ENCODE data around the gene DVL1.
A peak's percentile ranks its signal among the peaks of the same experiment; 100 is the strongest.

DVL1 gene

DNA sequence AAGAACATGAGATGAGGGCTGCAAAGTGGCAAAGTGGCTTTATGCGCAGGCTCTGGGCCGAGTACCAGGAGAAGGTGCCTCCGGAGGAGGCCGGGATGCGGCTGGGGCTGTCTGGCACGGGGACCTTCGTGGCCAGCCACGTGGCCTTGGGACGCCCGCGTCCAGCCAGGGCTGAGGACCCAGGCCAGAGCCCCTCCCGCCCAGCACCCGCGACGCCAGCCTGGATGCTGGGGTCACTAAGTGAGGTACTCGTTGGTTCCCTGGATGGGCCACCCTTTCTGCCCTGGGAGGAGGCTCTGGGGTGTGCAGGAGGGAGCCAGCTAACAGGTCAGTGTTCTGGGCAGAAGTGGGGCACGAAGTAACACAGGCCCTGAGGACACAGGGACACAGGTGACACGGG lies 56.4 kb downstream of the DVL1 start:
- H3K27ac ChIP-seq (ENCODE audit: low read depth, low read length) = no peak overlapping the region
- H3K4me1 ChIP-seq (ENCODE audit: control insufficient read depth, low read depth, low read length) = no peaks in the 10 kb centered on the region
- no peak overlapping the region for H2AK5ac ChIP-seq (ENCODE audit: low read length)
- no peak overlapping the region for H2BK15ac ChIP-seq (replicated peaks; ENCODE audit: low read depth)
- no peak overlapping the region for H3K9ac ChIP-seq (ENCODE audit: low read length)
- H3K4me2 ChIP-seq (ENCODE audit: low read length) = no peak overlapping the region
- no peak overlapping the region for H3K23ac ChIP-seq (ENCODE audit: low read length)
- no peak for DNase-seq
- WGBS (ENCODE audit: extremely low coverage, insufficient coverage, low lambda C conversion rate) = no CpG with 5 or more reads among the region's 18 CpGs
- no peak overlapping the region for H2BK5ac ChIP-seq (ENCODE audit: low read length)
- no peak overlapping the region for H3K4me3 ChIP-seq (ENCODE audit: low read length)
- no peaks in the 10 kb centered on the region for H3K36me3 ChIP-seq (ENCODE audit: control insufficient read depth, insufficient read depth, low read length)
- no peaks in the 10 kb centered on the region for H3K79me2 ChIP-seq (ENCODE audit: control insufficient read depth, insufficient read depth, low read length)
- no peak overlapping the region for H2BK120ac ChIP-seq (ENCODE audit: low read depth, low read length)
- no peak overlapping the region for H3K56ac ChIP-seq (ENCODE audit: low read length)
- H3K79me1 ChIP-seq (ENCODE audit: low read length) = no peaks in the 10 kb centered on the region
- H3K27me3 ChIP-seq (ENCODE audit: insufficient read depth, low read length, poor library complexity) = no peaks in the 10 kb centered on the region
- no peak overlapping the region for H3K4ac ChIP-seq (ENCODE audit: low read depth, low read length)
- H3K18ac ChIP-seq (ENCODE audit: low read length) = no peak overlapping the region
- H4K5ac ChIP-seq (ENCODE audit: low read length) = no peak overlapping the region
- no peak overlapping the region for H4K8ac ChIP-seq (ENCODE audit: low read depth, low read length)

DNA sequence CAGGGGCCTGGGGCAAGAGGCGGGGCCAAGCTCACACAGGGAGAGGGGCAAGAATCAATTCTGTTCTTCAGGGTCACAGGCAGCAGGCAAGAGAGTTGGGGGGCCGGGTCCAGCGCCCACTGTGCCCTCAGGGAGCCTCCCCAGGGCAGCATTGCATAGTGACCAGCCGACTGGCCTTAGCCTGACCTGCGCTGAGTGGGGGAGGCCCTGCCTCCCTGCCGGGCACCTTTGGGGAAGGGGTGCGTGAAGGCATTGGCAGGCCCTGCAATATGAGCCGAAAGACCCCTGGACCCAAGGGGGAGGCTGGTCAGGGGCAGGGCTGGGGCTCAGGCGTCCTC lies 56.8 kb downstream of the DVL1 start:
- Histone ChIP-seq H2BK5ac (ENCODE audit: low read length) (no peak overlapping the region), H3K18ac (ENCODE audit: low read length) (no peak overlapping the region), H3K4me1 (ENCODE audit: control insufficient read depth, low read depth, low read length) (no peaks in the 10 kb centered on the region), H2AK5ac (ENCODE audit: low read length) (no peak overlapping the region), H3K9ac (ENCODE audit: low read length) (no peak overlapping the region), H3K4ac (ENCODE audit: low read depth, low read length) (no peak overlapping the region), H3K79me2 (ENCODE audit: control insufficient read depth, insufficient read depth, low read length) (no peaks in the 10 kb centered on the region), H3K23ac (ENCODE audit: low read length) (no peak overlapping the region), H2BK15ac (replicated peaks; ENCODE audit: low read depth) (no peak overlapping the region), H4K8ac (ENCODE audit: low read depth, low read length) (no peak overlapping the region), H2BK120ac (ENCODE audit: low read depth, low read length) (no peak overlapping the region), H3K27ac (ENCODE audit: low read depth, low read length) (no peak overlapping the region), H3K4me2 (ENCODE audit: low read length) (no peak overlapping the region), H3K79me1 (ENCODE audit: low read length) (no peaks in the 10 kb centered on the region), H3K4me3 (ENCODE audit: low read length) (no peak overlapping the region), H3K56ac (ENCODE audit: low read length) (no peak overlapping the region), H4K5ac (ENCODE audit: low read length) (no peak overlapping the region), H3K36me3 (ENCODE audit: control insufficient read depth, insufficient read depth, low read length) (no peaks in the 10 kb centered on the region), H3K27me3 (ENCODE audit: insufficient read depth, low read length, poor library complexity) (no peaks in the 10 kb centered on the region)
- no CpG with 5 or more reads among the region's 9 CpGs for WGBS (ENCODE audit: extremely low coverage, insufficient coverage, low lambda C conversion rate)
- DNase-seq = no peak

DNA sequence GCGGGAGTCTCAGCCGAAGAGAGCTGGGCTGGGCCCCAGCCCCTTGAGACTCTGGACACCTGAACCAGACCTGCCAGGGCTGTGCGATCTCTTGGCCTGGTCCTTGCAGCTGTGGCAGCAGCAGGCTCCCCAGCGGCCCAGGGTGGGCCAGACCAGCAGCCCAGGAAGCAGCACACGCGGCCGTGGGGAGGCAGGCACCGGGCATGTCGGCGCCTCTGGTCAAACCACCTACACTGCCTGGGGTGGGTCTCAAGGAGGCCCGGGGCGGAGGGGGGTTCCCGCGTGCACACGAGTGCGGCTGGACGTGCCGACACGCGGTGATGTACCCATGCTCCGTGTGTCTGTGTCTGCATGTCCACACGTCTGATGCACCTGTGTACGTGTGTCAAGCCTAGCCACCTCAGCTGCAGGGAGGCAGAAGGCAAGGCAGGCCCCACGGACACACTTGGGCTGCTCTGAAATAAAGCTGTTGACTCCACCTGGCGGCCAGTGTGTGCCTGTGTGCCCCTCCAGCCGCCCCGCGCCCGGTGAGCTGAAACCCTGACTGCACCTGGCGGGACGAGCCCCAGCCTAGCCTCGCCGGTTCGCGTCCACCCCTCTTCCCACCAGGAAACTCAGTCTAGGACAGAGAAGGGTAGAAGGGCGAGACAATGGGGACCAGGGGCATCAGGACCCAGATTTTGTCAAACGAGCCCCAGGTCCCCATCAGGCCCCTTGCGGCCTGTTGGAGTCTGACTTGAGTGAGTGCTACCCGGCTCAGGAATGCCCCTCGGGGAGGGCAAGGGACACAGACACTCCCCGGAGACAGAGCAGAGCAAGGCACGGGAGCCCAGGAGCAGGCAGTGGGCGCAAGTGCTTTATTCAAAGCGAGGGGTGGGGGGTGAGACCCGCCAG lies 57.4 kb downstream of the DVL1 start:
- no peak overlapping the region for H2BK5ac ChIP-seq (ENCODE audit: low read length)
- no peak overlapping the region for H3K23ac ChIP-seq (ENCODE audit: low read length)
- no peaks in the 10 kb centered on the region for H3K4me1 ChIP-seq (ENCODE audit: control insufficient read depth, low read depth, low read length)
- no peak overlapping the region for H3K18ac ChIP-seq (ENCODE audit: low read length)
- H3K27ac ChIP-seq (ENCODE audit: low read depth, low read length) = no peak overlapping the region
- DNase-seq = peak; percentile 79
- no peaks in the 10 kb centered on the region for H3K27me3 ChIP-seq (ENCODE audit: insufficient read depth, low read length, poor library complexity)
- WGBS (ENCODE audit: extremely low coverage, insufficient coverage, low lambda C conversion rate) = no CpG with 5 or more reads among the region's 45 CpGs
- no peaks in the 10 kb centered on the region for H3K79me1 ChIP-seq (ENCODE audit: low read length)
- H4K8ac ChIP-seq (ENCODE audit: low read depth, low read length) = no peak overlapping the region
- no peak overlapping the region for H3K9ac ChIP-seq (ENCODE audit: low read length)
- H4K5ac ChIP-seq (ENCODE audit: low read length) = no peak overlapping the region
- no peak overlapping the region for H3K4me2 ChIP-seq (ENCODE audit: low read length)
- no peak overlapping the region for H3K56ac ChIP-seq (ENCODE audit: low read length)
- H3K79me2 ChIP-seq (ENCODE audit: control insufficient read depth, insufficient read depth, low read length) = no peaks in the 10 kb centered on the region
- no peak overlapping the region for H2AK5ac ChIP-seq (ENCODE audit: low read length)
- no peak overlapping the region for H3K4ac ChIP-seq (ENCODE audit: low read depth, low read length)
- H3K4me3 ChIP-seq (ENCODE audit: low read length) = no peak overlapping the region
- H2BK120ac ChIP-seq (ENCODE audit: low read depth, low read length) = no peak overlapping the region
- no peak overlapping the region for H2BK15ac ChIP-seq (replicated peaks; ENCODE audit: low read depth)
- no peaks in the 10 kb centered on the region for H3K36me3 ChIP-seq (ENCODE audit: control insufficient read depth, insufficient read depth, low read length)

DNA sequence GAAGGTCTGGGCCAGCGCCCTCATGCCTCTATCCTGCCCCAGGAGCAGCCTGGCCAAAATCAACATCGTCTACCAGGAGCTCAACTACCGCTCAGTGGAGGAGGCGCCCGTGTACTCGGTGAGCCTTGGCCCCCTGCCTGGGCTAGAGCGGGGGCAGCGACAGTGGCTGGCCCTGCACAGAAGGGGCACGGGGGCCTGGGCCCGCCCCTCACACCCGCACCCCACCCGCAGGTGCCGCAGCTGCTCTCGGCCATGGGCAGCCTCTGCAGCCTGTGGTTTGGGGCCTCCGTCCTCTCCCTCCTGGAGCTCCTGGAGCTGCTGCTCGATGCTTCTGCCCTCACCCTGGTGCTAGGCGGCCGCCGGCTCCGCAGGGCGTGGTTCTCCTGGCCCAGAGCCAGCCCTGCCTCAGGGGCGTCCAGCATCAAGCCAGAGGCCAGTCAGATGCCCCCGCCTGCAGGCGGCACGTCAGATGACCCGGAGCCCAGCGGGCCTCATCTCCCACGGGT lies 58.1 kb downstream of the DVL1 start:
- WGBS (ENCODE audit: extremely low coverage, insufficient coverage, low lambda C conversion rate) = no CpG with 5 or more reads among the region's 28 CpGs
- H3K36me3 ChIP-seq (ENCODE audit: control insufficient read depth, insufficient read depth, low read length) = no peaks in the 10 kb centered on the region
- H3K56ac ChIP-seq (ENCODE audit: low read length) = no peak overlapping the region
- H3K4me3 ChIP-seq (ENCODE audit: low read length) = no peak overlapping the region
- no peak overlapping the region for H4K8ac ChIP-seq (ENCODE audit: low read depth, low read length)
- no peaks in the 10 kb centered on the region for H3K27me3 ChIP-seq (ENCODE audit: insufficient read depth, low read length, poor library complexity)
- no peak overlapping the region for H3K18ac ChIP-seq (ENCODE audit: low read length)
- DNase-seq = no peak
- no peak overlapping the region for H3K27ac ChIP-seq (ENCODE audit: low read depth, low read length)
- H3K23ac ChIP-seq (ENCODE audit: low read length) = no peak overlapping the region
- H3K79me2 ChIP-seq (ENCODE audit: control insufficient read depth, insufficient read depth, low read length) = no peaks in the 10 kb centered on the region
- H2BK5ac ChIP-seq (ENCODE audit: low read length) = no peak overlapping the region
- no peak overlapping the region for H2BK15ac ChIP-seq (replicated peaks; ENCODE audit: low read depth)
- no peak overlapping the region for H3K9ac ChIP-seq (ENCODE audit: low read length)
- no peak overlapping the region for H3K4me2 ChIP-seq (ENCODE audit: low read length)
- no peak overlapping the region for H4K5ac ChIP-seq (ENCODE audit: low read length)
- no peaks in the 10 kb centered on the region for H3K4me1 ChIP-seq (ENCODE audit: control insufficient read depth, low read depth, low read length)
- H2BK120ac ChIP-seq (ENCODE audit: low read depth, low read length) = no peak overlapping the region
- H3K4ac ChIP-seq (ENCODE audit: low read depth, low read length) = no peak overlapping the region
- no peaks in the 10 kb centered on the region for H3K79me1 ChIP-seq (ENCODE audit: low read length)
- H2AK5ac ChIP-seq (ENCODE audit: low read length) = no peak overlapping the region

DNA sequence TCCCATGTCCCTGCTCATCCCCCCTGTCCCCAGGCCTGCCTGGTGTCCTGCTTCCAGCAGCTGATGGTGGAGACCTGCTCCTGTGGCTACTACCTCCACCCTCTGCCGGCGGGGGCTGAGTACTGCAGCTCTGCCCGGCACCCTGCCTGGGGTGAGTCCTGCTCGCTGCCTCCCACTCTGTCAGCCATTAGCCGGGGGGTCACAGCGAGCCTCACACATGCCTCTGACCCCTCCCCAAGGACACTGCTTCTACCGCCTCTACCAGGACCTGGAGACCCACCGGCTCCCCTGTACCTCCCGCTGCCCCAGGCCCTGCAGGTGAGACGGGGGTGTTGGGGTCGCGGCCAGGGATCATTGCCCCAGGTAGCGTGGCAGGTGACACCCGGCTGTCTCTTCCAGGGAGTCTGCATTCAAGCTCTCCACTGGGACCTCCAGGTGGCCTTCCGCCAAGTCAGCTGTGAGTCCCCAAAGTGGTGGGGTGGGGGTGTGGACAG lies 58.9 kb downstream of the DVL1 start:
- Histone ChIP-seq H3K18ac (ENCODE audit: low read length) (no peak overlapping the region), H2BK120ac (ENCODE audit: low read depth, low read length) (no peak overlapping the region), H3K4me1 (ENCODE audit: control insufficient read depth, low read depth, low read length) (no peaks in the 10 kb centered on the region), H2AK5ac (ENCODE audit: low read length) (no peak overlapping the region), H3K56ac (ENCODE audit: low read length) (no peak overlapping the region), H3K4ac (ENCODE audit: low read depth, low read length) (no peak overlapping the region), H3K27ac (ENCODE audit: low read depth, low read length) (no peak overlapping the region), H3K23ac (ENCODE audit: low read length) (no peak overlapping the region), H3K79me1 (ENCODE audit: low read length) (no peaks in the 10 kb centered on the region), H3K9ac (ENCODE audit: low read length) (no peak overlapping the region), H3K4me2 (ENCODE audit: low read length) (no peak overlapping the region), H2BK15ac (replicated peaks; ENCODE audit: low read depth) (no peak overlapping the region), H4K5ac (ENCODE audit: low read length) (no peak overlapping the region), H3K36me3 (ENCODE audit: control insufficient read depth, insufficient read depth, low read length) (no peaks in the 10 kb centered on the region), H3K4me3 (ENCODE audit: low read length) (no peak overlapping the region), H2BK5ac (ENCODE audit: low read length) (no peak overlapping the region), H3K27me3 (ENCODE audit: insufficient read depth, low read length, poor library complexity) (no peaks in the 10 kb centered on the region), H4K8ac (ENCODE audit: low read depth, low read length) (no peak overlapping the region), H3K79me2 (ENCODE audit: control insufficient read depth, insufficient read depth, low read length) (no peaks in the 10 kb centered on the region)
- no CpG with 5 or more reads among the region's 15 CpGs for WGBS (ENCODE audit: extremely low coverage, insufficient coverage, low lambda C conversion rate)
- peak; percentile 82 for DNase-seq
